Left lung (tissue), 10 donors: ENCODE measurements around the gene TM4SF5. TPM values are rescaled to one million over a fixed set of nuclear protein-coding genes. Genes with fewer than 3 reads are reported as not detected.
A peak's percentile ranks its signal among the peaks of the same experiment; 100 is the strongest.

Source experiments
- ATAC-seq: fragments of 200-7000 bp; cut with Tn5 transposase; one replicate; pipeline ENCODE4 v1.9.1; 2020; ENCODE audit warnings: moderate library complexity
- DNase-seq, 4 donors: peaks; one replicate each; pipeline ENCODE4 v3.0.0-alpha.2; 2013 to 2020
- H3K27ac ChIP-seq, 2 donors: fragments of 200-600 bp; sonication (generic) in 1 of 2; one replicate each; pipeline versions ENCODE4 v1.5.0 to v1.8.0; 2020 to 2021
- H3K27me3 ChIP-seq, 2 donors: fragments of 200-600 bp; sonication (generic) in 1 of 2; one replicate each; pipeline versions ENCODE4 v1.5.0 to v1.8.0; 2020 to 2021
- H3K36me3 ChIP-seq, 2 donors: fragments of 200-600 bp; sonication (generic) in 1 of 2; one replicate each; pipeline versions ENCODE4 v1.5.0 to v1.8.0; 2020 to 2021
- H3K4me1 ChIP-seq, 2 donors: fragments of 200-600 bp; one replicate each; pipeline ENCODE4 v1.8.0; 2021
- H3K4me3 ChIP-seq, 2 donors: fragments of 200-600 bp; sonication (generic) in 1 of 2; one replicate each; pipeline versions ENCODE4 v1.5.0 to v1.8.0; 2020 to 2021; ENCODE audit warnings: mild to moderate bottlenecking in 1 of 2
- H3K9me3 ChIP-seq, 2 donors: fragments of 200-600 bp; sonication (generic) in 1 of 2; one replicate each; pipeline versions ENCODE4 v1.5.0 to v1.8.0; 2020 to 2021
- intact Hi-C, 2 donors: fragments of 100-400 bp; cut with DNase I; formaldehyde crosslinking; loops; one replicate each; pipeline versions ENCODE4 v1.11.2 to v1.14.2; 2022
- polyA plus RNA-seq, 6 donors: library from polyadenylated mRNA; unstranded; fragments of 120-200 nt; gene quantifications; one replicate each; pipeline ENCODE4 v1.2.1, GENCODE V29; 2013; ENCODE audit not compliant: insufficient read length in 6 of 6
- total RNA-seq, 2 donors: library from RNA; stranded (reverse); fragmentation: NEBNext Ultra II Directional; extraction: Animal tissue kit (Norgen Biotek cat#: 25700); gene quantifications; one replicate each; pipeline ENCODE4 v1.2.1, GENCODE V29; 2021
- TF ChIP-seq, protein P1 (sequence below), 2 donors: fragments of 200-600 bp; sonication (generic) in 1 of 2; IDR thresholded peaks; one replicate each; pipeline versions ENCODE4 v1.5.0 to v1.8.0; 2021; ENCODE audit warnings: antibody characterized with exemption in 2 of 2
- donor health status: DM: no; HTN: yes; CAD: no.
- donor health status: DM: no; HTN: no; CAD: no.

TM4SF5 gene
- total and polyA plus RNA-seq, 8 donors = not detected

DNA sequence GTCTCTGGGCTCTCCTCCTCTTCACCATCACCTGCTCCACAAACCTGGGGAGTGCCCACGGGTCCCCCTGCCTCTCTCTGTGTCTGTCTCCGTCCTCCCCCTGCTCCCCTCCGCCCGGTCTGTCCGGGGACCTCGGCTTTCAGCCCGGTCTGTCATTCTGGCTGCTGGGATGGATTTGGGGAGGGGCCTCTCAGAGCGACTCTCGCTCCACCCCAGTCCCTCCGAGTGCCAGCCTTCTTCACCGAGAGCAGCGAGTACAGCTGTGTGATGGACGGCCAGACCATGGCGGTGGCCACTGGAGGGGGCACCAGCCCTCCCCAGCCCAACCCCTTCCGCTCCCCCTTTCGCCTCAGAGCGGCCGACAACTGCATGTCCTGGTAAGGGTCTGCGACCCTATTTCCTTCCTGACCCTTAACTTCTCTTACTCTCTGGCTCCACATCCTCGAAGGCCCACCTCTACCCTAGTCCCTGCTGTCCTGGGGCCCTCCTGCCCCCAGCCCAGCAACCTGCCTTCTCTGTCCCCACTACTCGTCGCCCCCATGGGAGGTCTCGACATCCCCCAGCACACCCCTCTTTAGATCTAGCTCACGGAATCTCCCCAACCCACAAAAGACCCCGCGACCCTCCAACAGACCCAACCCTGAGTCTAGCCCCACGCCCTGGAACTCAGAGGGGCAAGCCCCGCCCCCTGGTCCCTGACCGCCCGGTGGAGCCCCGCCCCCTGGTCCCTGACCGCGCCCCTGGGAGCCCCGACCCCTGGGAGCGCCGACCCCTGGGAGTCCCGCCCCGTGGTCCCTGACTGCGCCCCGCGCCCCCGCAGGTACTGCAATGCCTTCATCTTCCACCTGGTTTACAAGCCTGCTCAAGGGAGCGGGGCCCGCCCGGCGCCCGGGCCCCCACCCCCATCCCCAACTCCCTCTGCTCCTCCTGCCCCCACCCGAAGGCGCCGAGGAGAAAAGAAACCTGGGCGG is 26.4 kb upstream of the TM4SF5 start:
- H3K4me3 ChIP-seq = no peak overlapping the region
- TF ChIP-seq, protein P1, sequence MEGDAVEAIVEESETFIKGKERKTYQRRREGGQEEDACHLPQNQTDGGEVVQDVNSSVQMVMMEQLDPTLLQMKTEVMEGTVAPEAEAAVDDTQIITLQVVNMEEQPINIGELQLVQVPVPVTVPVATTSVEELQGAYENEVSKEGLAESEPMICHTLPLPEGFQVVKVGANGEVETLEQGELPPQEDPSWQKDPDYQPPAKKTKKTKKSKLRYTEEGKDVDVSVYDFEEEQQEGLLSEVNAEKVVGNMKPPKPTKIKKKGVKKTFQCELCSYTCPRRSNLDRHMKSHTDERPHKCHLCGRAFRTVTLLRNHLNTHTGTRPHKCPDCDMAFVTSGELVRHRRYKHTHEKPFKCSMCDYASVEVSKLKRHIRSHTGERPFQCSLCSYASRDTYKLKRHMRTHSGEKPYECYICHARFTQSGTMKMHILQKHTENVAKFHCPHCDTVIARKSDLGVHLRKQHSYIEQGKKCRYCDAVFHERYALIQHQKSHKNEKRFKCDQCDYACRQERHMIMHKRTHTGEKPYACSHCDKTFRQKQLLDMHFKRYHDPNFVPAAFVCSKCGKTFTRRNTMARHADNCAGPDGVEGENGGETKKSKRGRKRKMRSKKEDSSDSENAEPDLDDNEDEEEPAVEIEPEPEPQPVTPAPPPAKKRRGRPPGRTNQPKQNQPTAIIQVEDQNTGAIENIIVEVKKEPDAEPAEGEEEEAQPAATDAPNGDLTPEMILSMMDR (IDR thresholded peaks at IDR 0.05) = no peak
- no peaks in the 10 kb centered on the region for H3K9me3 ChIP-seq
- no peaks in the 10 kb centered on the region for H3K36me3 ChIP-seq
- peaks cover 0 to 31% of the 10 kb centered on the region in 2 donors for H3K4me1 ChIP-seq
- peaks cover 0 to 56% of the 10 kb centered on the region in 2 donors for H3K27me3 ChIP-seq
- no peak for ATAC-seq
- intact Hi-C loops = no loop called here
- DNase-seq = peak in 1 of 4 donors; percentile 80
- no peak overlapping the region for H3K27ac ChIP-seq

DNA sequence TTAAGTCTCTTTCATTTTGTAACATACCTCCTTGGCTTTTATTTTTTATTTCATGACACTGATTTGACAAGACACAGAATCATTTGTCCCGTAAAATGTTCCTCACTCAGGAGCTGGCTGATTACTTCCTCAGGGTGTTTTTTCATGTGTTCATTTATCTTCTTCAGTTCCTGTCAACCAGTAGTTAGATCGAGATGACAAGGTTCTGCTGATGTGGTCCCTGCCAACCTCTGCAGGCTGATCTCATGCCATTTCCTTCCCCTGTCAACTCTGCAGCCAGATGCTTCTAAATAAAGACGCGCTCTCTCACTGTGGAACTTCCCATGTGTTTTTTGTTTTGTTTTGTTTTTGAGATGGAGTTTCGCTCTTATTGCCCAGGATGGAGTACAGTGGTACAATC is 23.8 kb upstream of the TM4SF5 start:
- Histone ChIP-seq H3K27me3 (peaks cover 0 to 58% of the 10 kb centered on the region in 2 donors), H3K36me3 (no peaks in the 10 kb centered on the region), H3K4me1 (peaks cover 0 to 46% of the 10 kb centered on the region in 2 donors), H3K9me3 (no peaks in the 10 kb centered on the region), H3K27ac (peak overlapping the region; percentile 31 to 44), H3K4me3 (no peak overlapping the region)
- DNase-seq (no peak), ATAC-seq (peak; percentile 69)
- intact Hi-C loops = no loop called here
- TF ChIP-seq, protein P1 (IDR thresholded peaks at IDR 0.05) = no peak

DNA sequence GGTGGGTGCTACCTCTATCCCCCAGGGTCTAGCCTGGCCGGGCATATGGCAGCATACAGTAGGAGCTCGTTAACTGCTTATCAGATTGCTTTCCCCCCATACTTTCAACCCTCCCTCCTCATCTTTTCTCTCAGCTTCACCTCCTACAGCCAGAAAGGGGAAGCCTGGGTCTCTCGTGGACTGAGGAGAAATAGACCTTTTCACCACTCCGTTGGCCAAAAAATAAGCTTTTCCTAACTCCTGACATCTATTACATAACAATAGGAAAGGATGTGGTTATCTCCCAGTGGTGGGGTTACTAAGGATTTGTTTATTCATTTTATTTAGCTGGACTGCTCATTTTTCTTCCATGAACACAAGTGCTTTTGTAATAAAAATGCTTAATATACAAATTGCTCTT is 23.0 kb upstream of the TM4SF5 start:
- intact Hi-C loops = no loop called here
- Histone ChIP-seq H3K36me3 (no peaks in the 10 kb centered on the region), H3K4me3 (no peak overlapping the region), H3K4me1 (peaks cover 0 to 48% of the 10 kb centered on the region in 2 donors), H3K9me3 (no peaks in the 10 kb centered on the region), H3K27ac (no peak overlapping the region), H3K27me3 (peaks cover 0 to 62% of the 10 kb centered on the region in 2 donors)
- no peak for DNase-seq
- TF ChIP-seq, protein P1 (IDR thresholded peaks at IDR 0.05) = no peak
- peak; percentile 24 for ATAC-seq

- ATAC-seq (peak; percentile 67), DNase-seq (no peak)
- H3K4me3 ChIP-seq = no peak overlapping the region
- no peak overlapping the region for H3K27ac ChIP-seq
- H3K36me3 ChIP-seq = no peaks in the 10 kb centered on the region
- intact Hi-C loops = no loop called here
- H3K4me1 ChIP-seq = peaks cover 0 to 40% of the 10 kb centered on the region in 2 donors
- H3K27me3 ChIP-seq = peaks cover 0 to 60% of the 10 kb centered on the region in 2 donors
- no peaks in the 10 kb centered on the region for H3K9me3 ChIP-seq
- TF ChIP-seq, protein P1 (IDR thresholded peaks at IDR 0.05) = no peak
Measured at GRCh38 chr17:4750606-4751005, 21.1 kb upstream of the TM4SF5 start.

- DNase-seq (no peak), ATAC-seq (no peak)
- TF ChIP-seq, protein P1 (IDR thresholded peaks at IDR 0.05) = no peak
- peaks cover 0 to 52% of the 10 kb centered on the region in 2 donors for H3K27me3 ChIP-seq
- H3K4me3 ChIP-seq = no peak overlapping the region
- intact Hi-C loops = no loop called here
- H3K4me1 ChIP-seq = peaks cover 0 to 36% of the 10 kb centered on the region in 2 donors
- no peaks in the 10 kb centered on the region for H3K9me3 ChIP-seq
- H3K36me3 ChIP-seq = no peaks in the 10 kb centered on the region
- H3K27ac ChIP-seq = no peak overlapping the region
Measured at GRCh38 chr17:4751932-4752331, 19.8 kb upstream of the TM4SF5 start.
